DMS53 treated with DMSO at 0.1 percent for 48 hours (cell line): ENCODE data around the gene ADGRD2.

Experiments
- DNase-seq: peaks from one replicate; lab custom pipeline; 2025; ENCODE audit not compliant: unreplicated experiment; lab: John Stamatoyannopoulos, UW

ADGRD2 gene

DNA sequence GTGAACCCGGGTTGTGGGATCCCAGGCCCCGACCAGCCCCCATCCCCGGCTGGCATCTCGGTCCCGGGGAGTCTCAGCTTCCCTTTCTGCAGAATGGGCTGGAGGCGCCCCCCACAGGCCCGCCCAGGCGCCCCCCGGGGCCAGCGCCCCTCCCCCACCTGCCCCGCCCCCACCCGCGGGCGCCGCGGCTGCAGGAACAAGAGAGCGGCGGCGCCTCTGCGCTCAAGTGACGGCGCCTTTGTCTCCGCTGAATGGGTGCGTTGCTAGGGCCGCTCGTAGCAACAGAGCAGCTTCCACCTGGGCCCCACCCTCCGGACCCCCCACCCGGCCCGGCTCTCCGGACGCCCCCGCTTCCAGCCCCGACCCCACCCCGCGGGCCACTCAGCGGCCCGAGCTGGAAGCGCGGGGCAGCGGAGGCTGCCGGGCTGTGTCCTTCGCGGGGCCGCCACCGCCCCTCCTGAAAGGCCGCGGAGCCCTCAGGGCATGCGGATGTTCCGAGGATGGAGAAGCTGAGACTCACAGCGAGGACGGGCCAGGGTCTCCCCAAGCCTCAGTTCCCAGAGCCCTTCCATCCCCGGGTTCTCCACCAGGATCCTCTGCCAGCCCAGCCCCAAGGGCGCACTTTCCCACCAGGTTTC is 27.5 kb downstream of the ADGRD2 start:
- DNase-seq, result no peak

- DNase-seq, result no peak
Measured at GRCh38 chr9:124478354-124478753, 28.1 kb downstream of the ADGRD2 start.

- DNase-seq, result no peak
Measured at GRCh38 chr9:124479371-124479770, 29.1 kb downstream of the ADGRD2 start.

DNA sequence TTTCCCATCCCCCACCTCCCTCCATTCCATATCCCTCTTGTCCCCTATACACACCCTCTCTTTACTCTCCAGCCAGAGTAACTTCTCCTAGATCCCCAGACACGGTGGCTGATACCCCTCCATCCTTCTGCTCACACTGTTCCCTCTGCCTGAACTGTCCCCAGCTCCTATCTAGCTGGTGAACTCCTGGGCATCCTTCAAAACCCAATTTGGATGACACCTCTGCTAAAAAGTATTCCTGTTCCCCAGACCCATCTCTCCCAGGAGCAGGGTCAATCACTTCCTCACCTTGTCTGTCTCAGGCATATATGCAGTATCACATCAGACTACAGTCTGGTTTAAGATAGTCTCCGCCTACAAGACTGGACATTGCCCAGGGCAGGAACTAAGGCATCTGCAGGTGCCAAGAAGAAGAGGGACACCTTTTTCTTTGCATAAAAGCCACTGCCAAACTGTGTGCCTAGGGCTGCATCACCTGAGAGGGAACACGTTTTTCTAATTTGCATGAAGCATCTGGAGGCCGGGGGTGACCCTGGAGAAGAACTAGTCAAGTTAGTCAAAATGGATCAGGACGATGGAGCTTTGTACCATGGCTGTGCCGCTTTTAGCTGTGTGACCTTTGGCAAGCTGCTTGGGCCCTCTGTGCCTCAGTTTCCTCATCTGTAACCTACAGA is 29.8 kb downstream of the ADGRD2 start:
- no peak for DNase-seq

GRCh38 chr9:124480621-124480981 is 30.4 kb downstream of the ADGRD2 start:
- peak; percentile 15 for DNase-seq

DNA sequence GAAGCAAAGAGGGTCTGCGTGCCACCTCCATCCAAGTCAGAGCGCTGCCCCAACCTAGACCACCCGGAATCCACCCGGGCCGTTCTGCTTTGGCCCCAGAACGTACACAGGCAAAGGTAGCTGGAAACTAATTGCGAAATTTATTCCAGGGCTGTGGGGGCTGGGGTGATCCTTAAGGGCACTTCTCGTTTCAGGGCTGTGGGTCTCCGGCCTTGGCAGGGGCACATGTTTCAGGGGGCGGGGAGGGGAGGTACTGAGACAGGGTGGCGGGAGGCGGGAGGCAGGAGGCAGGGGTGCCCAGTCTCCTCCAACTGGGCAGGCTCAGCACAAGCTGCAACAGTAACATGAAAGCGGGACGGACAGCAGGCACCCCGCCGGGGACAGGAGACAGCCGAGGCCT is 30.9 kb downstream of the ADGRD2 start:
- DNase-seq, result no peak

DNA sequence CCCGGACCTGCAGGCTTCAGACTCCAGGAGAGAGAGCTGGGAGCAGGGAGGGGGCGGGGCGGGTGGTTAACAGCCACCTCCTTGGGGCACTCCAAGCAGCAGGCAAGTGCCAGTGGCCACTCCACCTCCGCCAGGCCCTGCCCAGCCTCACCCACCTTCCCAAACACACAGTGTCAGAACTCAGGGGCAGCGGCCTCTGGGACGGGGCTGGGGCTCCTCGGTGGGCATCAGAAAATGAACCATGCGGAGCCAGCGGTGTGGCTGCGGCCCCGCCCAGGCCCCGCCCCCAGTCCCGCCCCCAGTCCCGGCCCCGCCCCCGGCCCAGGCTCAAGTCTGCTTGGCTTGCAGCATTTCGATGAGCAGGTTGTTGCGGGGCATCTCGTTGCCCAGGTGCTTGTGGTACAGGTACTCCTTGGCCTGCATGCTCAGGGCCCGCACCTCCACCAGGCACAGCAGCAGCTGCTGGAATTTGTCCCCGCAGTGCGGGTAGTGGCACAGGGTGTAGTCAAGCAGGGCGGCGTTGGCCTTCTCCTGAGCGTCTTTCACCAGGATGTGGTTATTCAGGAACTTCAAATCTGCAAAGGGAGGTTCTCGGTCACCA is 32.3 kb downstream of the ADGRD2 start:
- no peak for DNase-seq

DNA sequence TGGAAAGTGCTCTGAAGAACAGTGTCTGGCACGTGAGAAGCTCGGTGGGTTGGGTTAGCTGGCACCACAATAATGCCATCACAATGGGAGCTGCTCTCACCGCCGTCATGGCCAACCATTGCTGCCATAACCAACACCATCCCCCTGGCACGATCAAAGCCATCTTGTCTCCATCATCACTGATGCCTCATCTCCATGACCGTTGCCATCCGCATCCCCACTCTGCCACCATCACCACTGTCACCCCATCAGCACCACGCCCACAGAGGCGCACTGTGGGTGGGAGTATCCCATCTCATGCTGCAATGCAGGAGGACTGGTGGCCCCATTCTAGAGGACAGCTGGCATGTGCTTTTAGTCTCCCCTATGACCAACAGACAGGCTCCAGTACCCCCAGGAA is 33.2 kb downstream of the ADGRD2 start:
- no peak for DNase-seq

DNA sequence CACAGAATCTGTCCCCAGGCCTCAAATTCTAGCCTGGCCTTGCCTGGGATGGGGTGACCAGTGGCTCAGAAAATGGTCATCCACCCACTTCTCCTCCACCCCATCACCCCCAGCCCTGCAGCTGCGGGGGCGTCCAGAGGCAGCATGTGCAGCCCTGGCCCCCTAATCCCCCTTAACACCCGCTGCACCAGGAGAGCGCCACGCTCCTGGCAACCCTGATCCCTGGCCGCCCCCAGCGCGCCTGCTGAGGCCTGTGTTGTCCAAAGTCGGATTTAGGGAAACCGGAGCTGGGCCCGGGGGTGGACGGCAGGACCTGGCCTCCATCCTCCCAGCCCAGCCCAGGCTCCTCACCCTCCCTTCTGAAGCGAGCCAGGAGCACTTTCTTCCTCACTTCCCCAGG is 35.0 kb downstream of the ADGRD2 start:
- DNase-seq, result no peak

DNA sequence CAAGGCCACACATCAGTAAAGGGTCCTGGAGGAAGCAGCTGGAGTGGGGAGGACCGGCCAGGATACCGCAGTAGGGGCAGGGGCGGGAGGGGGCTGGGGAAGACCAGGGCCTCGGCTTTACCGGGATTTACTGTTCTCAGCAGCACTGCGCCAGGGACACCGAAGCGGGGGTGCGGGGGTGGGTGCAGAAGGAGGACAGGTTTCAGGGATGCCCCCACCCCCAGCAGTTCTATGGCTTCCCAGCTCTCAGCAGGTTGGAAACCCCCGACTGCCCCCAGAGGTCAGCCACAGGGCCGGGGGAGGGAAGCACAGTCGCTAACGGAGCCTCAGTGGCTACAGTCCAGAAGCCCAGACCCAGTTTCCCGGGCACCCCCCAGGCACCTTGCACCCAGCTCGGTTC is 35.7 kb downstream of the ADGRD2 start:
- DNase-seq, result no peak

- DNase-seq, result no peak
Measured at GRCh38 chr9:124486778-124487259, 36.6 kb downstream of the ADGRD2 start.

GRCh38 chr9:124487260-124488182 is 37.3 kb downstream of the ADGRD2 start:
- DNase-seq, result no peak

DNA sequence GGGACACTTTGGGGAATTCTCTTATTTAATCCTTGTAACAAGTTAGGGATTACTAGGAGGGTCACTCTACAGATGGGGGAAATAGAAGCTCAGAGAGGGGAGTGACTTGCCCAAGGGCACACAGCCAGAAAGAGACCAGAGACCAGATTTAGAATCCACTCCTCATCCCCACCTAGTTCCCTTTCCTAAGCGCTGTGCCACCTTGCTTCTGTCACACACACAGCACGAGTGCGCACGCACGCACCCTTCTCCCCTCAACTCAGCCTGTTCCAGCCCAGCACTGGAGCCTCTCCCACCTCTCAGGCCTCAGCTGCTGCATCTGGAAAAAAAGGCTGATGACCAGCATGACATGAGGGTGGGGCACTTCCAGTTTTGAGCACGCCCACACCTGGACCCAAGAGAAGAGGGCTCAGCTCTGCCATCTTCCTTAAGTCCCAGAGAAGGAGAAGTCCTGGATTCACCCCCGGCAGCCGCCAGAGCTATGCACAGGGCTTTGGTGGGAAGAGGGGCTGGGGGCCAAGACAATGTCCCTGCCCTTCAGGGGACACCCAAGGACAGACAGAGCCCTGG is 38.5 kb downstream of the ADGRD2 start:
- no peak for DNase-seq

- no peak for DNase-seq
Measured at GRCh38 chr9:124489222-124489621, 39.0 kb downstream of the ADGRD2 start.

GRCh38 chr9:124490004-124490403 is 39.8 kb downstream of the ADGRD2 start:
- DNase-seq, result no peak

DNA sequence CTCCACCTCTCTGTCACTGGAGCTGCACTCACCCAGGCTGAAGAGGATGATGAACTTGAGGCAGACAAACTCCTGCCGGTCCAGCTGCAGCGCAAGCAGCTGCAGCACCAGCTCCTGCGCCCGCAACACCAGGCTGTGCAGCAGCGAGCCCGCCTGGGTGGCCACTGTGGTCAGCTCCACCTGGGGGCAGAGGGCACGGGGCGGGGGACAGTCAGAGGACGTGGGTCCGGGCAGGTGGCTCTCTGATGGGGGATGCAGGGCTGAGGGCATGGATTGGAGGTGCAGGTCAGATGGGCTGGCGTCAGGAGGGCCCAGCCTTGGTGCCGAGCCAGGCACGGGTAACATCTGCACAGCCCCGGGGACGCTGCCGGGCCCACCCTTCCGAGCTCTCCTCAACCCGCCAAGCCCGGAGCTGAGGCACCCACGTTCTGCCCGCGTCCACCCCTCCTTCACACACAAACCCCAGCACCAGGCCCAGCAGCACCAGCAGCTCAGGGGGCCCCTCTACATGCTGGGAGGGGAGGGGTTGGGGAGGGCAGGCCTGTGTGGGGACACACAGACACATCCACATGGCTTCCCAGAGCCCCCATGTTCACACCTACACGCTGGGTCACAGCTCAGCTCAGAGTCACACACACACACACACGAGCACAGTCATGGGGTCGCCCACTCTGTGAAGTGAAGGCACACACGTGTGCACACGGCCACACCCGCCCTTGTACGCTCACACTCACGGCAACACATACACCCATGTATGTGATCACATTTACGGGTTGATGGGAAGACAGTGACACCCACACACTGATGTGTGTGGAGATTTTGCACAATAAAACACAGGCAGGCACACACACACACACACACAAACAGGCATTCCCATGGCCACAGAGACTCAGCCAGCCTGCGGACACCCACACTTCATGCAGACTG is 41.1 kb downstream of the ADGRD2 start:
- no peak for DNase-seq

GRCh38 chr9:124492818-124493217 is 42.6 kb downstream of the ADGRD2 start:
- DNase-seq, result no peak

DNA sequence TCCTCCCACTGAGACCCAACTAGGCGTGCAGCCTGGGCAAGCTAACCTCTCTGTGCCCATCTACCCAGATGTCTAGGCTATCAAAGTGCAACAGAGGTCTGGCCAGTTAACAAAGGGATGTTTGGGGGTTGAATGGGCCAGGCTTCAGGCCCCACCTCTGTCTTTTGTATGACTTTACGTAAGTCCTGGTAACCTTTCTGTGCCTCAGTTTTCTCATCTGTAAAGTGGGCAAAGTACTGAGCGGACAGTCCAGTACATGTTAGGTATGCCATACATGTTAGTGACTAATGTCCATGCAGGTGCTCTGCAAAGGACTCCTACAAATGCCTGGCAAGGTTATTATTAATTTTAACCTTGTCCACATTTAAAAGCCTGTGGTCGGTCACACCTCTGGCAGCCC is 43.0 kb downstream of the ADGRD2 start:
- no peak for DNase-seq

GRCh38 chr9:124493794-124494479 is 43.7 kb downstream of the ADGRD2 start:
- DNase-seq, result no peak
